ENCODE data around the gene GALNT10.

DNA sequence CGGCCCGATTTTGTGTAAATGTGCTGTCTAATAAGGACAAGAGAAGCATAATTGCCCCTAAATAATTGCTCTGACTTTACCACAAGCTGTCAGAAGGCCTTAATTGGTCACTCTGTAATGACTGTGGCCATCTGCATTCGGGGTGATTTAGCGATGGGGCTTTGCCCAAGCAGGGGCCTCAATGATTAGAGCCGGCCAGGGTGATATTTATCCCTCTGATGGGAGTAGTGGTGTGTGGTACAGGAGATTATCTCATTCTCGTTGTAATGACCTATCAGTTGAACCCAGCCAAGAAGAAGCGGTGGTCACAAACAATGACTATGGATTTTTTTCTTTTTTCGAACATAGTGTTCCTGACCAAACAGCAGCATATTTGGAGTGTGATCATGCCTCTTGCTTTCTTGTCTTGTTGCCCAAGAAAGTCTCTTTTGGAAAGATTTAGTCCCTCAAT lies 183.2 kb downstream of the GALNT10 start:
- TF ChIP-seq, protein P1, sequence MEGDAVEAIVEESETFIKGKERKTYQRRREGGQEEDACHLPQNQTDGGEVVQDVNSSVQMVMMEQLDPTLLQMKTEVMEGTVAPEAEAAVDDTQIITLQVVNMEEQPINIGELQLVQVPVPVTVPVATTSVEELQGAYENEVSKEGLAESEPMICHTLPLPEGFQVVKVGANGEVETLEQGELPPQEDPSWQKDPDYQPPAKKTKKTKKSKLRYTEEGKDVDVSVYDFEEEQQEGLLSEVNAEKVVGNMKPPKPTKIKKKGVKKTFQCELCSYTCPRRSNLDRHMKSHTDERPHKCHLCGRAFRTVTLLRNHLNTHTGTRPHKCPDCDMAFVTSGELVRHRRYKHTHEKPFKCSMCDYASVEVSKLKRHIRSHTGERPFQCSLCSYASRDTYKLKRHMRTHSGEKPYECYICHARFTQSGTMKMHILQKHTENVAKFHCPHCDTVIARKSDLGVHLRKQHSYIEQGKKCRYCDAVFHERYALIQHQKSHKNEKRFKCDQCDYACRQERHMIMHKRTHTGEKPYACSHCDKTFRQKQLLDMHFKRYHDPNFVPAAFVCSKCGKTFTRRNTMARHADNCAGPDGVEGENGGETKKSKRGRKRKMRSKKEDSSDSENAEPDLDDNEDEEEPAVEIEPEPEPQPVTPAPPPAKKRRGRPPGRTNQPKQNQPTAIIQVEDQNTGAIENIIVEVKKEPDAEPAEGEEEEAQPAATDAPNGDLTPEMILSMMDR (IDR thresholded peaks at IDR 0.05; ENCODE audit: insufficient read depth, low read depth, low read length): no peak
- no peak for TF ChIP-seq EZH2 (IDR thresholded peaks at IDR 0.05; ENCODE audit: insufficient read depth, low read length)
